Right atrium auricular region (tissue), 2 donors: Measurements from ENCODE around the gene BCHE. TPM values are rescaled to one million over a fixed set of nuclear protein-coding genes. Genes with fewer than 3 reads are reported as not detected.
A peak's percentile ranks its signal among the peaks of the same experiment; 100 is the strongest.

Experiments used
- DNase-seq: peaks from one replicate; pipeline ENCODE4 v3.0.0-alpha.2; 2019; ENCODE audit warnings: low spot score
- H3K27ac ChIP-seq, 2 donors: fragments of 200-600 bp; sonication (generic); 1 replicate in 1 of 2; 2 replicates in 1 of 2; pipeline ENCODE4 v1.5.1; 2016 to 2019
- H3K27me3 ChIP-seq, 2 donors: fragments of 200-600 bp; sonication (generic); one replicate each; pipeline versions ENCODE4 v1.5.1 to v1.6.0; 2017 to 2019
- H3K36me3 ChIP-seq: fragments of 200-600 bp; sonication (generic); one replicate; pipeline ENCODE4 v1.5.1; 2016
- H3K4me1 ChIP-seq, 2 donors: fragments of 200-600 bp; sonication (generic); one replicate each; pipeline versions ENCODE4 v1.5.1 to v1.6.0; 2017 to 2019
- H3K4me3 ChIP-seq, 2 donors: fragments of 200-600 bp; sonication (generic); 1 replicate in 1 of 2; 2 replicates in 1 of 2; pipeline ENCODE4 v1.5.1; 2017 to 2019; ENCODE audit warnings: mild to moderate bottlenecking in 1 of 2, moderate library complexity in 1 of 2
- H3K9me3 ChIP-seq, 2 donors: fragments of 200-600 bp; sonication (generic); one replicate each; pipeline ENCODE4 v1.5.1; 2019
- CTCF ChIP-seq, 2 donors: fragments of 200-600 bp; sonication (generic); IDR thresholded peaks; one replicate each; pipeline ENCODE4 v1.5.1; 2019; ENCODE audit warnings: antibody characterized with exemption in 2 of 2
- total RNA-seq, 2 donors: library from RNA; depleted of rRNA; stranded (reverse); fragments of >200 nt; gene quantifications; one replicate each; pipeline ENCODE4 v1.1.0, GENCODE V29; 2016

BCHE gene
- total RNA-seq, 2 donors from 2014 or later = 13.5 to 31.8 TPM

GRCh38 chr3:165852711-165853110, 15.5 kb upstream of the BCHE start:
- no peak for TF ChIP-seq CTCF (IDR thresholded peaks at IDR 0.05)
- Histone ChIP-seq H3K4me3 (no peak overlapping the region), H3K36me3 (no peaks in the 10 kb centered on the region), H3K9me3 (no peaks in the 10 kb centered on the region), H3K27ac (no peak overlapping the region), H3K27me3 (no peaks in the 10 kb centered on the region), H3K4me1 (no peaks in the 10 kb centered on the region)
- DNase-seq = no peak

GRCh38 chr3:165852191-165852590, 15.0 kb upstream of the BCHE start:
- no peak for TF ChIP-seq CTCF (IDR thresholded peaks at IDR 0.05)
- Histone ChIP-seq H3K4me3 (no peak overlapping the region), H3K9me3 (no peaks in the 10 kb centered on the region), H3K27me3 (no peaks in the 10 kb centered on the region), H3K36me3 (no peaks in the 10 kb centered on the region), H3K4me1 (no peaks in the 10 kb centered on the region), H3K27ac (no peak overlapping the region)
- no peak for DNase-seq

GRCh38 chr3:165846056-165846455, 8.8 kb upstream of the BCHE start:
- DNase-seq = no peak
- Histone ChIP-seq H3K36me3 (no peaks in the 10 kb centered on the region), H3K9me3 (no peaks in the 10 kb centered on the region), H3K4me3 (no peak overlapping the region), H3K4me1 (no peaks in the 10 kb centered on the region), H3K27ac (no peak overlapping the region), H3K27me3 (no peaks in the 10 kb centered on the region)
- no peak for TF ChIP-seq CTCF (IDR thresholded peaks at IDR 0.05)

- H3K27me3 ChIP-seq = no peaks in the 10 kb centered on the region
- no peak for DNase-seq
- no peaks in the 10 kb centered on the region for H3K4me1 ChIP-seq
- H3K4me3 ChIP-seq = no peak overlapping the region
- H3K9me3 ChIP-seq = no peaks in the 10 kb centered on the region
- no peaks in the 10 kb centered on the region for H3K36me3 ChIP-seq
- TF ChIP-seq CTCF (IDR thresholded peaks at IDR 0.05) = no peak
- no peak overlapping the region for H3K27ac ChIP-seq
Measured at GRCh38 chr3:165839296-165840076, 2.3 kb upstream of the BCHE start.

- Histone ChIP-seq H3K4me1 (no peaks in the 10 kb centered on the region), H3K9me3 (no peaks in the 10 kb centered on the region), H3K27me3 (no peaks in the 10 kb centered on the region), H3K4me3 (no peak overlapping the region), H3K36me3 (no peaks in the 10 kb centered on the region), H3K27ac (no peak overlapping the region)
- no peak for DNase-seq
- TF ChIP-seq CTCF (IDR thresholded peaks at IDR 0.05) = no peak
Measured at GRCh38 chr3:165837801-165838200, 578 bp upstream of the BCHE start.

- no peaks in the 10 kb centered on the region for H3K27me3 ChIP-seq
- no peak overlapping the region for H3K27ac ChIP-seq
- no peaks in the 10 kb centered on the region for H3K36me3 ChIP-seq
- no peak for DNase-seq
- TF ChIP-seq CTCF (IDR thresholded peaks at IDR 0.05) = no peak
- H3K4me3 ChIP-seq = peak overlapping the region in 1 of 2 donors; percentile 7
- no peaks in the 10 kb centered on the region for H3K9me3 ChIP-seq
- no peaks in the 10 kb centered on the region for H3K4me1 ChIP-seq
Measured at GRCh38 chr3:165835431-165835830, 1.8 kb downstream of the BCHE start.
